GM10248 (cell line): ENCODE results near the gene TOLLIP.

Source experiments
- CTCF ChIA-PET: fragments of 300-600 bp; sonication (Branson Sonifier 250); formaldehyde crosslinking; extraction: SDS; loops from one replicate; lab custom pipeline; 2021; ENCODE audit warnings: antibody characterized with exemption; lab: Yijun Ruan, JAX
- POLR2A ChIA-PET: fragments of 350-650 bp; sonication (Branson Sonifier 250); formaldehyde crosslinking; extraction: SDS; loops from one replicate; lab custom pipeline; 2020; ENCODE audit warnings: antibody characterized with exemption; lab: Yijun Ruan, JAX
- DNase-seq: peaks from one replicate; pipeline ENCODE4 v3.0.0; 2012; ENCODE audit errors: extremely low spot score
- TF ChIP-seq, protein P1 (sequence below): IDR thresholded peaks from 2 replicates; pipeline ENCODE4 v1.5.1; 2012; ENCODE audit warnings: mild to moderate bottlenecking, low read depth; ENCODE audit errors: extremely low read depth, missing control alignments, control extremely low read depth

TOLLIP gene

DNA sequence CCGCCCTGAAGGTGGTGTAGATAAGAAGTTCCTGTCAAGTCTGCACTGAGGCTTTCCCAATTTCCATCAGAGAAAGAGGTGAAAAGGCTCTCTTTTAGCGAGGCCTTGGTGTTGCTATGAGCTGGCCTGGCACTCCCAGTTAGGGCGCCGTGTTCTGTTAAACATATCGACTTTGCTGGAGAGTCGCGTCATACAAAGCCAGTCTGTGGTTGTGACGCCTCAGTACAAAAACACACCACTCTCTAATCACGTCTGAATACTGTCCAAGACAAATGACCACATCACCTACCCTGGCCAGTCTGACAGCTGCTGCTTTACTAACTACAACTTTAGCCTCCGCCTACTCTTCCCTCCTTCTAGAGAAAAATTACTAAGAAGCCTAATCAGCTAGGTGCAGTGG lies 8.0 kb upstream of the TOLLIP start:
- TF ChIP-seq, protein P1, sequence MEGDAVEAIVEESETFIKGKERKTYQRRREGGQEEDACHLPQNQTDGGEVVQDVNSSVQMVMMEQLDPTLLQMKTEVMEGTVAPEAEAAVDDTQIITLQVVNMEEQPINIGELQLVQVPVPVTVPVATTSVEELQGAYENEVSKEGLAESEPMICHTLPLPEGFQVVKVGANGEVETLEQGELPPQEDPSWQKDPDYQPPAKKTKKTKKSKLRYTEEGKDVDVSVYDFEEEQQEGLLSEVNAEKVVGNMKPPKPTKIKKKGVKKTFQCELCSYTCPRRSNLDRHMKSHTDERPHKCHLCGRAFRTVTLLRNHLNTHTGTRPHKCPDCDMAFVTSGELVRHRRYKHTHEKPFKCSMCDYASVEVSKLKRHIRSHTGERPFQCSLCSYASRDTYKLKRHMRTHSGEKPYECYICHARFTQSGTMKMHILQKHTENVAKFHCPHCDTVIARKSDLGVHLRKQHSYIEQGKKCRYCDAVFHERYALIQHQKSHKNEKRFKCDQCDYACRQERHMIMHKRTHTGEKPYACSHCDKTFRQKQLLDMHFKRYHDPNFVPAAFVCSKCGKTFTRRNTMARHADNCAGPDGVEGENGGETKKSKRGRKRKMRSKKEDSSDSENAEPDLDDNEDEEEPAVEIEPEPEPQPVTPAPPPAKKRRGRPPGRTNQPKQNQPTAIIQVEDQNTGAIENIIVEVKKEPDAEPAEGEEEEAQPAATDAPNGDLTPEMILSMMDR = no peak
- ChIA-PET CTCF (interaction anchor here (1.2 kb wide), 1 partner anchor 258 kb away, joined by 3 read pairs; no protein-coding TSS in a partner anchor), POLR2A (no interaction called here)
- no peak for DNase-seq

DNA sequence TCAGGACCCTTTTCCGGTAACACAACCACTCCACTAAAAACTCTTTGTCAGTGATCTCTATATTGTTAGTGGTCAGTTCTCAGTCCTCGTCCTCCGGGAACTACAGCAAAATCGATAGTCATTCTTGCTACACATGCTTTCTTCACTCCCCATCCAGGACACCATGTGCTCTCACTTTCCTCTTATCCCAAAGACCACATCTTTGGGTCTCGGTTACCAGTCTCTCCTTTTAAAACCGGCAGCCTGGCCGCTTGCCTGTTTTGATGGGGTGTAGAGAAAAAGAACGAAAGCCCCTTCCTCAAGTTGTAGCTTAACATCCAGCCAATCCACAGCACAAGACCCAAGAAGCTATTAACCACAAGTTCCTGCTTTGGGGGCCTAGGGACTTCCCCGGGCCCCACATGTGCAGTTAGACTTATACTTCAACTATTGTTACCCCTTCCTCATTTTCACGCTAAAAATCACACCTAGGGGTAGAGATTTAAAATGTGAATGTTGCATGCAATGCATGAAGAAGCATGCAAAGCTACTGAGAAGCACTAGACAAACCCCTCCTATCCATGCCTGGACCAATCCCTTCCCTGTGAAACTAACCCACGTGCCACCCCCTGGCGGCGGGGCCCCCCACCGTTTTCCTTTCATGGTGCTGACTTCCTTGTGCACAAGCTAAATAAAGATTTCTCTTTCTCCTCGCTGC lies 1.5 kb upstream of the TOLLIP start:
- TF ChIP-seq, protein P1 = no peak
- peak; percentile 54 for DNase-seq
- ChIA-PET POLR2A (no interaction called here), CTCF (interaction anchor here (1.4 to 1.9 kb wide), 2 partner anchors 18 to 204 kb away, joined by 4 to 5 read pairs; no protein-coding TSS in a partner anchor)

DNA sequence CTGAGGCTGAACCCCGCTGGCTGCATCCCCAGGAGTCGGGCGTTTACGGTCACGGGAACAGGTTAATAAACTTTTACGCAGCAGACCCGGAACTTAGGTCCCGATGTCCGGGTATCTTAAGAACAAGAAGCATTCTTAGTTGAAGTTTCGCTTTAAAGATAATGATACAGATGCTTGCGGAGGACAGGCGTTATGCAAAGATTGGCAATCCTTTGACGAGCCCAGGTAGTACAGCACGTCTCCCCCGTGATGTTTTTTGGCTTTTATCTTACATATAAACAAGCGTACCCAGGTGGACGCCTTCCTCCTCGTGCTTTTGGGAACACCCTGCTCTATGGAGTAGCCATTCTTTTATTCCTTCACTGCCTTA lies 871 bp upstream of the TOLLIP start:
- ChIA-PET CTCF (interaction anchor here (1.9 kb wide), 1 partner anchor 17 kb away, joined by 5 read pairs; no protein-coding TSS in a partner anchor), POLR2A (no interaction called here)
- TF ChIP-seq, protein P1 = no peak
- DNase-seq = no peak

DNA sequence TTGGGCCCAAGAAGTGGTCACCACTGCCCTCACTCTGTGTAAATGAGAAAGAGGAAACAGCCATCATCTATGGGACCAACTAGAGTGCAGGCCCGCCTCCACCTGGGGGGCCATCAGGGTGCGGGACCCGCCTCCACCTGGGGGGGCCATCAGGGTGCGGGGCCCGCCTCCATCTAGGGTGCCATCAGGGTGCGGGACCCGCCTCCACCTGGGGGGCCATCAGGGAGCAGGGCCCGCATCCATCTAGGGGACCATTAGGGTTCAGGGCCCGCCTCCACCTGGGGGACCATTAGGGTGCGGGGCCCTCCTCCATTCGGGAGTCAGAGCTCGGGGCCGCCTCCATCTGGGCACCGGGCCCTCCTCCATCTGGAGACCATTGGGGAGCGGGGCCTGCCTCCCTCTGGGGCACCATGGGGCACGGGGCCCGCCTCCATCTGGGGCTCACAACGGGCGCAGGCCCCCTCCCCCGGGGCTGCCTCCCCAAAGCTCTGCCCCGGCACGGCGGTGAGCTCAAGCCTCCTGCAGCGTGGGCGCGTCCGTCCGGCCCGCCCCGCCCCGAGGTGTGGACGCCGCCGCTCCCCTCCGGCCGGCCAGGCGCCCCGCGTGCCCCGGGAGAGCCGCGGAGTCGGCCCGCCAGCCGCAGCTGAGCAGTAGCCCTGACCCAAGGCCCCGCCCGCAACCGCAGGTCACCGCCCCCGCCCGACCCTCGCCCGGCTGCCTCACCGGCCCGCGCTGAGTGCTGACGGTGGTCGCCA lies 512 bp downstream of the TOLLIP start:
- DNase-seq = no peak
- CTCF ChIA-PET = interaction anchor here (0.8 to 1.2 kb wide), 3 partner anchors 11 to 19 kb away, joined by 3 to 4 read pairs (median 3); no protein-coding TSS in a partner anchor
- TF ChIP-seq, protein P1 = no peak
- POLR2A ChIA-PET = no interaction called here

DNA sequence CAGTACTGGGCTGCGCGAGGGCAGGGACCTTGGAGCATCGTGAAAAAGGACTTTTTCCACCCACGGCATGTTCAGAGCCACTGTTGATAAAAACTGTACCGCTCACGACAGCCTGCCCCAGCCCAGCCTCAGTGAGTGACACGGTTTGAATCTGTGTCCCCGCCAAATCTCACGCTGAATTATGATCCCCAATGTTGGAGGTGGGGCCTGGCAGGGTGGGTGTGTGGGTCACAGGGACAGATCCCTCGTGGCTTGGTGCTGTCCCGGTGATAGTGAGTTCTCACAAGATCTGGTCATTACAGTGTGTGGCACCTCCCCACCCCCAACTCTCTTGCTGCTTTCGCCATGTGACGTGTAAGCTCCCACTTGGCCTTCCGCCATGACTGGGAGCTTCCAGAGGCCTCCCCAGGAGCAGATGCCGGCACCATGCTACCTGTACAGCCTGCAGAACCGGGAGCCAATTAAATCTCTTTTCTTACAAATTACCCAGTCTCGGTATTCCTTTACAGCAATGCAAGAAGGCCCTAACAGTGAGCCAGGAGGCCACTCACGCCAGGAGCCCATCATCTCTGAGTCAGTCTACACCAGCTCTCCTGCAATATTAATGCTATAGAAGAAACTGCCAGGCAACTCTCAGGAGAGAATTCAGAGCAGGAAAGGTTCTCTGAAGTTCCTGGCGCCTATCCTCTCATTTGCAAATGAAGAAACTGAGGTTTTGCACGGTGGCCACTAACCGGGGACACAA lies 1.3 kb downstream of the TOLLIP start:
- CTCF ChIA-PET = interaction anchor here (1.1 to 1.2 kb wide), 2 partner anchors 11 to 19 kb away, joined by 3 read pairs; no protein-coding TSS in a partner anchor
- POLR2A ChIA-PET = no interaction called here
- DNase-seq = no peak
- TF ChIP-seq, protein P1 = no peak
